Thyroid gland (tissue), 4 donors: ENCODE data around the gene BANP.
"Not testable (repeated sequence)": the region's sequence is repeated elsewhere in the genome, so short reads cannot be mapped to it uniquely, and the experiment has no call there.

Experiments
- POLR2A ChIP-seq, 2 donors: fragments of 450-650 bp; IDR thresholded peaks; one replicate each; pipeline ENCODE4 v1.6.1; 2017; ENCODE audit warnings: antibody characterized with exemption in 2 of 2, mild to moderate bottlenecking in 2 of 2, moderate library complexity in 1 of 2
- TF ChIP-seq, protein P1 (sequence below), 6 experiments: fragments of 200-600 bp in 3 of 6; fragments of 450-650 bp in 3 of 6; sonication (generic) in 3 of 6; IDR thresholded peaks; one replicate each; pipeline ENCODE4 v1.5.1; 2016 to 2019; ENCODE audit warnings: antibody characterized with exemption in 6 of 6, mild to moderate bottlenecking in 2 of 6, inconsistent platforms in 1 of 6, moderate library complexity in 1 of 6

GRCh38 chr16:88119881-88120751, 168.9 kb downstream of the BANP start:
- TF ChIP-seq, protein P1, sequence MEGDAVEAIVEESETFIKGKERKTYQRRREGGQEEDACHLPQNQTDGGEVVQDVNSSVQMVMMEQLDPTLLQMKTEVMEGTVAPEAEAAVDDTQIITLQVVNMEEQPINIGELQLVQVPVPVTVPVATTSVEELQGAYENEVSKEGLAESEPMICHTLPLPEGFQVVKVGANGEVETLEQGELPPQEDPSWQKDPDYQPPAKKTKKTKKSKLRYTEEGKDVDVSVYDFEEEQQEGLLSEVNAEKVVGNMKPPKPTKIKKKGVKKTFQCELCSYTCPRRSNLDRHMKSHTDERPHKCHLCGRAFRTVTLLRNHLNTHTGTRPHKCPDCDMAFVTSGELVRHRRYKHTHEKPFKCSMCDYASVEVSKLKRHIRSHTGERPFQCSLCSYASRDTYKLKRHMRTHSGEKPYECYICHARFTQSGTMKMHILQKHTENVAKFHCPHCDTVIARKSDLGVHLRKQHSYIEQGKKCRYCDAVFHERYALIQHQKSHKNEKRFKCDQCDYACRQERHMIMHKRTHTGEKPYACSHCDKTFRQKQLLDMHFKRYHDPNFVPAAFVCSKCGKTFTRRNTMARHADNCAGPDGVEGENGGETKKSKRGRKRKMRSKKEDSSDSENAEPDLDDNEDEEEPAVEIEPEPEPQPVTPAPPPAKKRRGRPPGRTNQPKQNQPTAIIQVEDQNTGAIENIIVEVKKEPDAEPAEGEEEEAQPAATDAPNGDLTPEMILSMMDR (IDR thresholded peaks at IDR 0.05): not testable (repeated sequence)
- not testable (repeated sequence) for TF ChIP-seq POLR2A (IDR thresholded peaks at IDR 0.05)
